NCI-H187 treated with DMSO at 0.1 percent for 48 hours (cell line): Measurements from ENCODE around the gene SMIM15.
"Not testable (repeated sequence)": the region's sequence is repeated elsewhere in the genome, so short reads cannot be mapped to it uniquely, and the experiment has no call there.

Experiments
- DNase-seq: peaks from one replicate; lab custom pipeline; 2025; lab: John Stamatoyannopoulos, UW

Gene SMIM15

DNA sequence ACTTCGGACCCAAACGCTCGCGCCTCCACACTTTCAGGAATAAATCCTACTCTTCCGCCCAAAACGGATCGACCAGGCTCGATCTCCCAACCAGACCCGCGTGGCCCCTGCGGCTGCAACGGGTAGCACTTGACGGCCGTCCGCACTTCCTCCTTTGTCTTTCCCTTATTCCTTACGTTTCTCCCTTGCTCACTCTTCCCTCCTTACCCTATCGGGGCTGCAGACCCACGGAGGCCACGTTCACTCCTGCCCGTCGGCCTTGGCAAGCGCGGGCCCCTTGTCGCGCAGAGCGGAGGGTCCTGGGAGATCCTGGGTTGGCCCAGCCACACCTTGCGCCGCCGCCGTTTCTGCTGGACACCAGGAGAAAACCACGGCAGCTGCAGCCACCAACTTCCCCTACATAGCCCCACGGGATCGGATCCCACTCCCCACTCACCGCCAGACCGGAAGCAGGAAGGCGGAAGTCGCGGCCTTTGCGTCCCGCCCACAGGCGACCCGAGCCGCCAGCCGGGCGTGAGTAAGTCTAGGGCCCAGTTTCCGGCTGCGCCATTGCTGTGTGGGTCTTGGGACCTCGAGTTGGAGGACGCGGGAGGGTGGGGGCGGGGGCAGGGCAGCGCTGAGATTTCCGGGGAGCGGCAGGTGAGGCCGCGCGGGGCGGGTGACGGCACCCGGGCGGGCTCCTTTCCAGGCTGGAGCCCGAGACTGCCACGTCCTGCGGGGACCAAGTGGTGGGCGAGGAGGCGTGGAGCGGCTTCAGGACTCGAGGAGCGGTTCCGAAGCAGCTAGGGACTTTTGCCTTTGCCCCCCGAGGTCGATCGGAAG is at the start of gene SMIM15:
TSS of gene SMIM15 (minus strand) at position 459 of the 822 bp plus-strand sequence. CDS start 2,297 bp downstream, outside the sequence.
- peak; percentile 71 for DNase-seq

DNA sequence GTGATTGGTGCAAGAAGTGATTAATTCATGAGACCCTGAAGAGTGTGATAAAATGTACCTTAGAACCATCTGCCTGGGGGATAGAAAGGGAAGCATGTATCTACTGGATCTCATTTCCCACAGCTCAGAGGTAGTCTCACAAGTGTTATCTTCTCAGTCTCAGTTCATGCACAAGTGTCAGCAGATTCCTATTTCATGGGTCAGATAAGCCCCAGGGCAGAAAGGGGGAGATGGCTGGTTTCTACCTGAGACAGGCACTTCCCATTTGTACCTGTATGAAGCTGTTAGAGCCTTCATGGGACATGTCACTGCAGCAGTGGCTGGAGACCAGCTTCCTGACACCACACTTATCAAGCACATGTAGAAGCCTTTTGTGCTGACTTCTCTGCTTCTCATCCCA is 45.6 kb upstream of the SMIM15 start:
- no peak for DNase-seq

GRCh38 chr5:61205013-61205412 is 42.7 kb upstream of the SMIM15 start:
- DNase-seq, result no peak

DNA sequence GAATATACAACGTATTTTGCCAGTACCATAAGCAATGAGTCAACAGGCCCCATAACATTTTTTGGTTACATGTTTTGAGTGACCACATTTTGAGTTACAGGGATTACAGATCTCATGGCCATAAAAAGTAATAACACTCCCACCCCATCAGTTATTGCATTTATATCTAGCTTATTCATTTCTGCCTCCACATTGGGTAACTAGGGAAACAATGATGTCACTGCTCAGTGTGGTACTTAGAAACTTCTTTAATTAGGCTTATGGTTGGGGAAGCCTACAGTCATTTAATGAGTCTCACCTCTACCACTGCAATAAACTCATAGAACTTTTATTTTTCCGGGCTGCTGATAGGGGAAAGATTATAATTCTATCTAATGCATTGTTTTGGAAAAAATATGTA is 39.9 kb upstream of the SMIM15 start:
- no peak for DNase-seq

GRCh38 chr5:61200582-61201155 is 38.4 kb upstream of the SMIM15 start:
- DNase-seq, result no peak

DNA sequence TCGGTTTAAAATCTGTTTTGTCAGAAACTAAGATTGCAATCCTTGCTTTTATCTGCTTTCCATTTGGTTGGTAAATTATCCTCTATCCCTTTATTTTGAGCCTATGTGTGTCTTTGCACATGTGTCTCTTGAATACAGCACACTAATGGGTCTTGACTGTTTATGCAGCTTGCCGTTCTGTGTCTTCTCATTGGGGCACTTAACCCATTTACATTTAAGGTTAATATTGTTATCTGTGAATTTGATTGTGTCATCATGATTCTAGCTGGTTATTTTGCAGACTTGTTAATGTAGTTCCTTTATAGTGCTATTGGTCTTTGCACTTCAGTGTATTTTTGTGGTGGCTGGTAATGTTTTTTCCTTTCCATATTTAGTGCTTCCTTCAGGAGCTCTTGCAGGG is 36.3 kb upstream of the SMIM15 start:
- DNase-seq, result no peak

GRCh38 chr5:61187826-61188225 is 25.6 kb upstream of the SMIM15 start:
- not testable (repeated sequence) for DNase-seq

DNA sequence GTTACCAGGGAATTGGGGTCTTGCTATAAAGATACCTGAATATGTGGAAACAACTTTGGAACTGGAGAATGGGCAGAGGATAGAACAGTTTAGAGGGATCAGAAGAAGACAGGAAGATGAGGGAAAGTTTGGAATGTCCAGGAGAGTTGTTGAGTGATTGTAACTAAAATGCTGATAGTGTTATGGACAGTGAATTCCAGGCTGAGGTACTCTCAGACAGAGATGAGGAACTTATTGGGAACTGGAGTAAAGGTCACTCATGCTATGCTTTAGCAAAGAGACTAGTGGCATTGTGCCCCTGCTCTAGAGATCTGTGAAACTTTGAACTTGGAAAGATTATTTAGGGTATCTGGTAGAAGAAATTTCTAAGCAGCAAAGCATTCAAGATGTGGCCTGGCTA is 25.1 kb upstream of the SMIM15 start:
- not testable (repeated sequence) for DNase-seq

GRCh38 chr5:61186634-61187033 is 24.4 kb upstream of the SMIM15 start:
- no peak for DNase-seq

DNA sequence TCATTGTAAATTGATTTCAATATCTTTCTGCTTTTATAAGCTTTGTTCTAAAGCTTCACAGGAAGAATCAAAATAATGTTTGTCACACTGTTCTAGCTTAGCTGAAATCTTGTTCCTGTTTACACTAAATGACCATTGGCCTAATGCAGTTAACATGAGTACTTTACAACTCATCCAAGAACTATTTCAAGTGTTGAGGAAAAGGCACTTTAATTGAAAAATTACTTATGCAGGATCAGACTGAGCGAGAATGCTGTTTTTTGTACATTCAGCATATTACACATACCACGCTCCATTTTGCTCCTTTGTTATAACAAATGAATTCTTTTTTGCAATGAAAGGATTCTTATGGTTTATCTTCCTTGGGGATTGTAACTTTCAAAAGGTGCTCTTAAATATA is 22.4 kb upstream of the SMIM15 start:
- DNase-seq, result no peak

GRCh38 chr5:61183538-61183937 is 21.3 kb upstream of the SMIM15 start:
- no peak for DNase-seq

GRCh38 chr5:61182449-61182848 is 20.2 kb upstream of the SMIM15 start:
- no peak for DNase-seq

GRCh38 chr5:61180886-61181285 is 18.6 kb upstream of the SMIM15 start:
- no peak for DNase-seq

DNA sequence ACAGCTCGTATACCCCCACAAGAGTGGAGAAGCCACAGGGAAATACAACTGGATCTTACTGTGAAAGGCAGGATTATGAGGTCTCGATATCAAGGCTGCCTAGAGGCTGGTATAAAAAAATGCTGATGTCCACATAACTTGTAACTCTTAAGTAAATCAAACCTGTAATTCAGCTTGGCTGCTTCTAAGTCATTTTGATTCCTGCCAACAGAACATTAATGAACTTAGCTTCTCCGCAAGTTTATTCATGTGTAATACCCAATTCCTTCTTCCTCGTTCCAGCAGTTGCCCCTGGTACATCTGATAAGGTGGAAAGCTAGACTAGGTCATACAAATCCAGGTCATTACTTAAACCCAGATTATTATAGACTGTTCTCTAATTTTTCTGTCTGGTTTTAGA is 16.4 kb upstream of the SMIM15 start:
- no peak for DNase-seq

- no peak for DNase-seq
These were observed 15.4 kb upstream of the SMIM15 start for GRCh38 chr5:61177716-61178115.

DNA sequence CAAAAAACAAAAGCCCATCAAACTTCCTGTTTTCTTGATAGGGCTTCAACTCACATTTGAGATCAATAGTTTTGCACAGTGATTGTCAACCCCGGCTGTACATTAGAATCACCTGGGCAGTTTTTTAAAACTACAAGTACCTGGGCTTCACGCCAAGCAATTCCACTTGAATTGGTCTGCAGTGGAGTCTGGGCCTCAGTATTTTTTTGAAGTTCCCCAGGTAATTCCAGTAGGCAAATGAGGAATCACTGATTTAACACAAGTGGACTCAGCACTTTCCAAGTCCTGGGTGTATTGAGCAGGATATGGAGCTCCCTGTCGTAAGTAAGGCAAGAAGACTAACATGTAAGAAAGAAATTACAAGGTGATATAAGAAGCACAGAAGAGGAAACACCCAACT is 14.8 kb upstream of the SMIM15 start:
- no peak for DNase-seq

- DNase-seq, result no peak
These were observed 14.4 kb upstream of the SMIM15 start for GRCh38 chr5:61176631-61177030.

- no peak for DNase-seq
These were observed 9.2 kb upstream of the SMIM15 start for GRCh38 chr5:61171479-61171878.

- DNase-seq, result no peak
These were observed 6.7 kb upstream of the SMIM15 start for GRCh38 chr5:61168951-61169350.

- no peak for DNase-seq
These were observed 5.1 kb upstream of the SMIM15 start for GRCh38 chr5:61167382-61167781.

DNA sequence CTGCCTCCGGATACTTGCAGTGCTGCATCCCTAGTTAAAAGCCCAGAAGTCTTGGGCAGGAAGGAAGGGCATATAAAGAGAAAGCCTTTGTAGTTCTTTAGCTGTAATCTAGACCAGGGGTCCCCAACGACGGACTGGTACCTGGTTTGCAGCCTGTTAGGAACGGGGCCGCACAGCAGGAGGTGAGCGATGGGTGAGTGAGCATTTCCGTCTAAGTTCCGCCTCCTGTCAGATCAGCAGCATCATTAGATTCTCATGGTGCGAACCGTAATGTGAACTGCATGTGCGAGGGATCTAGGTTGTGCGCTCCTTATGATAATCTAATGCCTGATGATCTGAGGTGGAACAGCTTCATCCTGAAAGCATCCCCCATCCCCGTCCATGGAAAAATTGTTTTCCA is 1.6 kb upstream of the SMIM15 start:
- no peak for DNase-seq

DNA sequence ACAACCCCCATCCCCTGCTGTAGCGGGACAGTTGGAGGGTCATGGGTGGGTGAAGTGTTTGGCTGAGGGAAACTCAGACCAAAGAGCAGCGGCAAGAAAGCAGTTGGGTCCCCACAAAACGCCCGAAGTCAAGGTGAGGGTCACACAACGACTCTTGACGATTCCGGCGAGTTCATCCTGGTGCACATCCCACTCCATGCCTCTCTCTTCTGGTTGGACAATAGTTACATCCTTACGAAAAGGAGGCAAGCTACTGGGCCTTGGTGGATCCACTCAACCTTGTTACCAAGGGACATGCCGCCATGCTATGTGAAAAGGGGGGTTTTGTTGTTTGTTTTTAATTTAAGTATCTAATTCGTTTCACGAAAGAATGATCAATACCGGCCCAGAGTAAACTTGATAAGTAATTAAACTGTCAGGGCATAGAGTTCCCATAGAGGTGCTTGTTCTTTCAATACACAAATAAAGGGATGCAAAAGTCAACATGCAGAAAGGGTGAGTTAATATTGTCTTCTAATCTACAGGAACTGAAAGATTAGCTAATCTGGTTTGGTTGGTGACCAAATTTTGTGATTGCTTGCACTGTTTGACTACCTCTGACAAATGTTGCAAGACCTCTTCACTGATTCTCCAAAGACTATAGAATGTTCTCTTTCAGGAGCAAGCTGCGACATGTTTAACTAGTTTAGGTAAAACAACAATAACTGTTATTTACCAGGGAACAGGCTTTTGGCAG is 732 bp upstream of the SMIM15 start:
- DNase-seq, result no peak

- no peak for DNase-seq
These were observed 1.8 kb downstream of the SMIM15 start for GRCh38 chr5:61160497-61160896.
